Activated CD8-positive, alpha-beta T cell treated with anti-CD3 and anti-CD28 coated beads, Interleukin-2, amount 10 ng/mL, durations not matched to agents 7 days and 5 days (primary cell): ENCODE results near the gene GNG2. TPM values are rescaled to one million over a fixed set of nuclear protein-coding genes. Genes with fewer than 3 reads are reported as not detected.

Experiments
- ATAC-seq: fragments of 150-1000 bp; cut with Tn5 transposase; one replicate; pipeline ENCODE4 v1.10.0; 2021; ENCODE audit warnings: moderate library complexity
- CTCF ChIA-PET: fragments of 350-600 bp; sonication (Branson Sonifier 250); formaldehyde crosslinking; loops from one replicate; lab custom pipeline; 2021; ENCODE audit warnings: antibody characterized with exemption; lab: Charles Lee
- POLR2A ChIA-PET: fragments of 350-600 bp; sonication (Branson Sonifier 250); formaldehyde crosslinking; loops from one replicate; lab custom pipeline; 2021; ENCODE audit warnings: antibody characterized with exemption; lab: Charles Lee
- DNase-seq: peaks from one replicate; pipeline ENCODE4 v3.0.0-alpha.2; 2020
- H3K27ac Mint-ChIP-seq: one replicate; pipeline ENCODE4 v1.8.0; 2021; ENCODE audit warnings: mild to moderate bottlenecking, mixed read lengths
- H3K27me3 Mint-ChIP-seq: one replicate; pipeline ENCODE4 v1.8.0; 2021; ENCODE audit warnings: low read depth, mixed read lengths
- H3K36me3 Mint-ChIP-seq: one replicate; pipeline ENCODE4 v1.8.0; 2021; ENCODE audit warnings: low read depth, mixed read lengths
- H3K4me1 Mint-ChIP-seq: one replicate; pipeline ENCODE4 v1.8.0; 2021; ENCODE audit warnings: low read depth, mixed read lengths
- H3K4me3 Mint-ChIP-seq: one replicate; pipeline ENCODE4 v1.8.0; 2021; ENCODE audit warnings: mild to moderate bottlenecking, mixed read lengths
- H3K9me3 Mint-ChIP-seq: one replicate; pipeline ENCODE4 v1.8.0; 2022; ENCODE audit warnings: mixed read lengths; ENCODE audit not compliant: insufficient read depth
- total RNA-seq, 2 experiments: library from RNA; stranded (reverse); gene quantifications; one replicate each; pipeline ENCODE4 v1.2.3, GENCODE V29; 2021

The GNG2 gene
- total RNA-seq, 2 experiments from 2014 or later, result 293 to 302 TPM

DNA sequence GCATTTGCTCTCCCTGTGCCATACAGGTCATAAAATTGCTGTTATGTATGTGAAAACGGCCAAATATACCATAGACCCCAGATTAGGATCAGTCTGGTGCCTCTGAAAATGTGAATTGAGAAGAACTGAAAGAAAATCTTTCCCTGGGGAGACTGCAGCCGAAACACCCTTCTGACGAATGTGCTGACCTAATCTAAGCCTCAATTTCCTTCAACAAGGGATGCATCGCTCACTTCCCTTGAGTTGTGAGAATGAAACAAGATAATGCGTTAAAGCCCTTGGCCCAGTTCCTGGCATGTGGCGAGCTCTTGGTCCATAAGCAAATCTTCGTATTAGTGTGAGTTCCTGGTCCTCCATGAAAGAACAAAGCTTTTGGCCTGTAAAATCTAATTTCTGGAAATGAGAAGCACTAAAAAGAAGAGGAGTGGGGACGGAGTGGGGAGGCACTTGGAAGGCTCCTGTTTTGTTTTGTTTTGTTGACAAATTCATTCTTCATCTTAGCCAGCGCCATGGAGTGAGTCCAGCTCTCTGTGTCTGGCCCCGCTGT is 79.4 kb downstream of the GNG2 start:
- H3K4me1 Mint-ChIP-seq, result peaks cover 14% of the 10 kb centered on the region
- CTCF ChIA-PET, result interaction anchor here (1.3 kb wide), 1 partner anchor 39 kb away, joined by 4 read pairs; no protein-coding TSS in a partner anchor
- H3K9me3 Mint-ChIP-seq, result no peaks in the 10 kb centered on the region
- H3K36me3 Mint-ChIP-seq, result peaks cover 71% of the 10 kb centered on the region
- ATAC-seq (no peak), DNase-seq (no peak)
- POLR2A ChIA-PET, result no interaction called here
- H3K4me3 Mint-ChIP-seq, result no peak overlapping the region
- H3K27ac Mint-ChIP-seq, result no peak overlapping the region
- H3K27me3 Mint-ChIP-seq, result no peaks in the 10 kb centered on the region

GRCh38 chr14:51942971-51943370 is 82.6 kb downstream of the GNG2 start:
- Mint-ChIP-seq H3K4me1 (peaks cover 13% of the 10 kb centered on the region), H3K27ac (no peak overlapping the region), H3K9me3 (peaks cover 8% of the 10 kb centered on the region), H3K4me3 (no peak overlapping the region), H3K36me3 (peaks cover 84% of the 10 kb centered on the region), H3K27me3 (no peaks in the 10 kb centered on the region)
- no peak for ATAC-seq
- DNase-seq, result no peak
- CTCF ChIA-PET, result no interaction called here
- POLR2A ChIA-PET, result no interaction called here

DNA sequence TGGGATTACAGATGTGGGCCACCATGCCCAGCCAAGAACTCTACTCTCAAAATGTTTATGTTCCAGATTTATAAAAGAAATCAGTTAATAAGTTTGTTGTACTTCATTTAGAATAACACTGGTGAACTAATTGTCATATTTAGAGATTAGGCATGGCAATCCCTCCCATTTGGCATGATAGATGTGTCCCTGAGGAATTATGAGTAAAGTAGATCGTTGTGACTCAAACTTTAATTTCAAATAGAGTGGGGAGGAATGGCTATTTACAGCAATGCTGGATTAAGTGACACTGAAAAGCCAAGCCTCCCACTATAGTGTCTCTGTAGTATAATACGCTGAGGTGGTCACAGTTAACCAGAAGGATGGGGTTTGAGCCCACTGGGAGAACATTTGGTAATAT is 89.6 kb downstream of the GNG2 start:
- H3K36me3 Mint-ChIP-seq, result peaks cover 85% of the 10 kb centered on the region
- H3K27ac Mint-ChIP-seq, result no peak overlapping the region
- H3K4me1 Mint-ChIP-seq, result peaks cover 3% of the 10 kb centered on the region
- ChIA-PET CTCF (no interaction called here), POLR2A (no interaction called here)
- no peaks in the 10 kb centered on the region for H3K27me3 Mint-ChIP-seq
- peaks cover 8% of the 10 kb centered on the region for H3K9me3 Mint-ChIP-seq
- no peak overlapping the region for H3K4me3 Mint-ChIP-seq
- DNase-seq (no peak), ATAC-seq (no peak)

- Mint-ChIP-seq H3K9me3 (peaks cover 7% of the 10 kb centered on the region), H3K27ac (no peak overlapping the region), H3K36me3 (peaks cover 84% of the 10 kb centered on the region), H3K4me1 (peaks cover under 1% of the 10 kb centered on the region), H3K27me3 (no peaks in the 10 kb centered on the region), H3K4me3 (no peak overlapping the region)
- CTCF ChIA-PET, result interaction anchor here (1.0 kb wide), 1 partner anchor 27 kb away, joined by 4 read pairs; no protein-coding TSS in a partner anchor
- ATAC-seq (no peak), DNase-seq (no peak)
- POLR2A ChIA-PET, result no interaction called here
These were observed 91.2 kb downstream of the GNG2 start for GRCh38 chr14:51951656-51952055.

DNA sequence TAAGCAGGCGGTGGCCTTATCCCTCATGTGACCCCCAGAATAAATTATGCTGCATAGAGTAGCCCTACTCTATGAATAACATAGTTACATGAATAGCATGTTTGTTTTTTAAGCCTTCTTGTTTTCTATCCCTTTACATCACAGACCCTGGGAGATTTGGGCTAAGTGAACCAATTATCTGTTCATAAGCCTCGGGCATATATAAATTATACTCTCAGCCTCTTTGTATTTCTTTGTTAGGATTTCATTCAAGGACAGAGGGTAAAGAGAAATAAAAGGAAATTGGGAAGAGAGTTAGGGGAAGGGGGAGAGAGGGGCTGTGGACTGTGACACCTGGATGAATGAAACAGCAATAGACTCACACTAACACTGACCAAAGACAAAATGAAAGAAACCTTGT is 93.6 kb downstream of the GNG2 start:
- POLR2A ChIA-PET, result interaction anchor here (0.6 kb wide), 2 partner anchors 55 to 375 kb away, joined by 3 to 6 read pairs; no protein-coding TSS in a partner anchor
- no peaks in the 10 kb centered on the region for H3K27me3 Mint-ChIP-seq
- H3K27ac Mint-ChIP-seq, result no peak overlapping the region
- no peaks in the 10 kb centered on the region for H3K4me1 Mint-ChIP-seq
- ATAC-seq (no peak), DNase-seq (no peak)
- peaks cover 91% of the 10 kb centered on the region for H3K36me3 Mint-ChIP-seq
- H3K9me3 Mint-ChIP-seq, result no peaks in the 10 kb centered on the region
- H3K4me3 Mint-ChIP-seq, result no peak overlapping the region
- CTCF ChIA-PET, result interaction anchor here (1.6 kb wide), 1 partner anchor 25 kb away, joined by 5 read pairs; no protein-coding TSS in a partner anchor

GRCh38 chr14:51954657-51955056 is 94.2 kb downstream of the GNG2 start:
- CTCF ChIA-PET, result interaction anchor here (1.2 to 1.6 kb wide), 2 partner anchors 15 to 24 kb away, joined by 3 to 5 read pairs; no protein-coding TSS in a partner anchor
- Mint-ChIP-seq H3K27ac (no peak overlapping the region), H3K4me1 (no peaks in the 10 kb centered on the region), H3K9me3 (peaks cover 5% of the 10 kb centered on the region), H3K36me3 (peaks cover 95% of the 10 kb centered on the region), H3K4me3 (no peak overlapping the region), H3K27me3 (no peaks in the 10 kb centered on the region)
- no peak for DNase-seq
- POLR2A ChIA-PET, result interaction anchor here (0.6 kb wide), 1 partner anchor 56 kb away, joined by 3 read pairs; no protein-coding TSS in a partner anchor
- no peak for ATAC-seq

DNA sequence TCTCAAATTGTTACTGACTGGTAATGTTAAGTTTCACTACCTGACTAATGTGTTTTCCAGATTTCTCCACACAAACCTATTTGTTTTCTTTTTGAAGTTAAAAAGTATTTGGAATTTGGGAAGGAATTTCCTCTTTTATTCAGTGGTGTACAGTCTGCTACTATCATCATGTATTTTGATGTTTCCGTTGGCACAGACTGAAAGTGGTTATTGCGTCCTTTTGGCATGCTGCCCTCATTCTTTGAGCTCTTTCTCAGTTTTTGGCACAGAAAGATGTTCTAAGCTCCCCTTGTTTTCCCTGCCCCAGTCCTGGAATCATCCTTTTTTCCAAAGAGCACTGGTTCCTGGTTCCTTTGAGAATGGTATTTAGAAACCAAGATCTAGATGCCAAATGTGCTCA is 97.5 kb downstream of the GNG2 start:
- Mint-ChIP-seq H3K4me1 (peaks cover 17% of the 10 kb centered on the region), H3K9me3 (peaks cover 9% of the 10 kb centered on the region), H3K27ac (no peak overlapping the region), H3K27me3 (no peaks in the 10 kb centered on the region), H3K36me3 (peaks cover 89% of the 10 kb centered on the region), H3K4me3 (no peak overlapping the region)
- POLR2A ChIA-PET, result no interaction called here
- CTCF ChIA-PET, result no interaction called here
- ATAC-seq (no peak), DNase-seq (no peak)

DNA sequence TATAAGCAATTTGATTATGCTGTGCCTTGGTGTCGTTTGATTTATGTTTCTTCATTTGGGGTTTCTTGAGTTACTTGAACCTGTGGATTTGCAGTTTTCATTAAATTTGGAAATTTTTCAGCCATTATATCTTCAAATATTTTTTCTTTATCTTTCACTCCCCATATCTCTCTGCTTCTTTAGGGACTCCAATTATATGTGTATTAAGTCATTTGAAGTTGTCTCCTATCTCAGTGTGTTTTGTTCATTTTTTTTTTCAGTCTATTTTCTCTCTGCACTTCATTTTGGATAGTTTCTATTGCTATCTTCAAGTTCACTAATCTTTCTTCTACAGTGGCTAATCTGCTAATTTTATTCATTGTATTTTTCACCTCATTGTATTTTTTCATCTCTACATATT is 99.5 kb downstream of the GNG2 start:
- no peak overlapping the region for H3K4me3 Mint-ChIP-seq
- DNase-seq, result no peak
- no peak for ATAC-seq
- no peaks in the 10 kb centered on the region for H3K27me3 Mint-ChIP-seq
- ChIA-PET CTCF (no interaction called here), POLR2A (no interaction called here)
- H3K9me3 Mint-ChIP-seq, result peaks cover 9% of the 10 kb centered on the region
- peaks cover 24% of the 10 kb centered on the region for H3K4me1 Mint-ChIP-seq
- peaks cover 81% of the 10 kb centered on the region for H3K36me3 Mint-ChIP-seq
- H3K27ac Mint-ChIP-seq, result no peak overlapping the region

- CTCF ChIA-PET, result no interaction called here
- ATAC-seq, result no peak
- DNase-seq, result no peak
- H3K4me1 Mint-ChIP-seq, result peaks cover 24% of the 10 kb centered on the region
- POLR2A ChIA-PET, result no interaction called here
- H3K36me3 Mint-ChIP-seq, result peaks cover 80% of the 10 kb centered on the region
- H3K9me3 Mint-ChIP-seq, result peaks cover 9% of the 10 kb centered on the region
- H3K27ac Mint-ChIP-seq, result no peak overlapping the region
- no peak overlapping the region for H3K4me3 Mint-ChIP-seq
- H3K27me3 Mint-ChIP-seq, result no peaks in the 10 kb centered on the region
These were observed 100.5 kb downstream of the GNG2 start for GRCh38 chr14:51960866-51961265.

- Mint-ChIP-seq H3K4me3 (no peak overlapping the region), H3K27me3 (no peaks in the 10 kb centered on the region), H3K36me3 (peaks cover 76% of the 10 kb centered on the region), H3K4me1 (peaks cover 24% of the 10 kb centered on the region), H3K9me3 (peaks cover 9% of the 10 kb centered on the region), H3K27ac (peak overlapping the region; percentile 7)
- POLR2A ChIA-PET, result no interaction called here
- no peak for ATAC-seq
- CTCF ChIA-PET, result interaction anchor here (0.7 to 1.5 kb wide), 3 partner anchors 16 to 57 kb away, joined by 3 to 12 read pairs (median 3); no protein-coding TSS in a partner anchor
- DNase-seq, result no peak
These were observed 102.3 kb downstream of the GNG2 start for GRCh38 chr14:51962711-51963110.

GRCh38 chr14:51963286-51963685 is 102.9 kb downstream of the GNG2 start:
- H3K36me3 Mint-ChIP-seq, result peaks cover 76% of the 10 kb centered on the region
- peak overlapping the region; percentile 59 for H3K27ac Mint-ChIP-seq

GRCh38 chr14:51967521-51967920 is 107.1 kb downstream of the GNG2 start:
- Mint-ChIP-seq H3K4me1 (peaks cover 12% of the 10 kb centered on the region), H3K4me3 (no peak overlapping the region), H3K27ac (no peak overlapping the region), H3K9me3 (no peaks in the 10 kb centered on the region), H3K36me3 (peaks cover 62% of the 10 kb centered on the region), H3K27me3 (no peaks in the 10 kb centered on the region)
- ChIA-PET POLR2A (no interaction called here), CTCF (interaction anchor here (1.5 to 5.3 kb wide), 2 partner anchors 12 to 160 kb away, joined by 3 to 43 read pairs; no protein-coding TSS in a partner anchor)
- no peak for ATAC-seq
- DNase-seq, result no peak

More at GRCh38 chr14:51963286-51963685, 102.9 kb downstream of the GNG2 start:
- ChIA-PET CTCF (interaction anchor here (0.7 to 1.5 kb wide), 3 partner anchors 15 to 57 kb away, joined by 3 to 12 read pairs (median 3); no protein-coding TSS in a partner anchor), POLR2A (no interaction called here)
- Mint-ChIP-seq H3K27me3 (no peaks in the 10 kb centered on the region), H3K4me3 (peak overlapping the region; percentile 29), H3K4me1 (peaks cover 24% of the 10 kb centered on the region), H3K9me3 (peaks cover 9% of the 10 kb centered on the region)
- DNase-seq, result no peak
- no peak for ATAC-seq
